Measurements from ENCODE around the gene CAMTA1.

CAMTA1 gene

DNA sequence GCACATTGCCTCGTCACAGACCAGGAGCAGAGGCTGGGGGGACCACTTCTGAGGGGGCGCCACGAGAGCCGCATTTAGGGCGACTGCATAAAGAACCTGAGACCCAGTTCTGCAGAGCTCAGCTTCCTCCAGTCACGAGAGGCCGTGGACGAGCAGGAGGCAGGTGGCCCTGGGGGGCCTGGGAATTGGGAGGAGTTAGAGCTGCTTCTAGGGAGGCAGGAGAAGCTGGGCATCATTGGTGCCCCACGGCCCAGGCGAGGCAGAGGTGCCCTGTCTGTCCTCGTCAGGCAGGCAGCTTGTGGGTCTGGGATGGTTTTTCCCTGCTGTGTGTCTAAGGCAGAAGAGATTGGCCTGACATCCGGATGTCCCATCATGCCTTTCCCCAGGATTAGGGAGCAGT lies 389.3 kb downstream of the CAMTA1 start:
- Histone ChIP-seq H3K36me3 (replicated peaks; ENCODE audit: insufficient read depth, low read length) (no peaks in the 10 kb centered on the region), H3K9me2 (replicated peaks; ENCODE audit: insufficient read depth, low read length) (no peaks in the 10 kb centered on the region), H3K79me2 (ENCODE audit: low read length) (no peaks in the 10 kb centered on the region), H3K9me3 (replicated peaks; ENCODE audit: insufficient read depth, low read length) (no peaks in the 10 kb centered on the region), H3K4me1 (ENCODE audit: low read length) (no peaks in the 10 kb centered on the region), H3F3A (ENCODE audit: insufficient read depth, low read length) (no peaks in the 10 kb centered on the region), H3K27me3 (replicated peaks; ENCODE audit: insufficient read depth, low read length) (peaks cover 75% of the 10 kb centered on the region), H2AFZ (ENCODE audit: low read length) (no peak overlapping the region), H3K27ac (ENCODE audit: low read length) (no peak overlapping the region), H3K9ac (ENCODE audit: low read length) (no peak overlapping the region), H3K4me2 (ENCODE audit: low read depth, low read length) (no peak overlapping the region), H3K4me3 (ENCODE audit: low read length) (no peak overlapping the region), H4K20me1 (ENCODE audit: insufficient read depth, low read length) (no peaks in the 10 kb centered on the region)
- no peak for DNase-seq
- TF ChIP-seq, protein P1, sequence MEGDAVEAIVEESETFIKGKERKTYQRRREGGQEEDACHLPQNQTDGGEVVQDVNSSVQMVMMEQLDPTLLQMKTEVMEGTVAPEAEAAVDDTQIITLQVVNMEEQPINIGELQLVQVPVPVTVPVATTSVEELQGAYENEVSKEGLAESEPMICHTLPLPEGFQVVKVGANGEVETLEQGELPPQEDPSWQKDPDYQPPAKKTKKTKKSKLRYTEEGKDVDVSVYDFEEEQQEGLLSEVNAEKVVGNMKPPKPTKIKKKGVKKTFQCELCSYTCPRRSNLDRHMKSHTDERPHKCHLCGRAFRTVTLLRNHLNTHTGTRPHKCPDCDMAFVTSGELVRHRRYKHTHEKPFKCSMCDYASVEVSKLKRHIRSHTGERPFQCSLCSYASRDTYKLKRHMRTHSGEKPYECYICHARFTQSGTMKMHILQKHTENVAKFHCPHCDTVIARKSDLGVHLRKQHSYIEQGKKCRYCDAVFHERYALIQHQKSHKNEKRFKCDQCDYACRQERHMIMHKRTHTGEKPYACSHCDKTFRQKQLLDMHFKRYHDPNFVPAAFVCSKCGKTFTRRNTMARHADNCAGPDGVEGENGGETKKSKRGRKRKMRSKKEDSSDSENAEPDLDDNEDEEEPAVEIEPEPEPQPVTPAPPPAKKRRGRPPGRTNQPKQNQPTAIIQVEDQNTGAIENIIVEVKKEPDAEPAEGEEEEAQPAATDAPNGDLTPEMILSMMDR (IDR thresholded peaks at IDR 0.05; ENCODE audit: low read length) = no peak
- TF ChIP-seq EZH2phosphoT487 (IDR thresholded peaks at IDR 0.05; ENCODE audit: low read length) (no peak), EZH2 (optimal IDR thresholded peaks at IDR 0.05; ENCODE audit: low read depth, low read length) (no peak)

DNA sequence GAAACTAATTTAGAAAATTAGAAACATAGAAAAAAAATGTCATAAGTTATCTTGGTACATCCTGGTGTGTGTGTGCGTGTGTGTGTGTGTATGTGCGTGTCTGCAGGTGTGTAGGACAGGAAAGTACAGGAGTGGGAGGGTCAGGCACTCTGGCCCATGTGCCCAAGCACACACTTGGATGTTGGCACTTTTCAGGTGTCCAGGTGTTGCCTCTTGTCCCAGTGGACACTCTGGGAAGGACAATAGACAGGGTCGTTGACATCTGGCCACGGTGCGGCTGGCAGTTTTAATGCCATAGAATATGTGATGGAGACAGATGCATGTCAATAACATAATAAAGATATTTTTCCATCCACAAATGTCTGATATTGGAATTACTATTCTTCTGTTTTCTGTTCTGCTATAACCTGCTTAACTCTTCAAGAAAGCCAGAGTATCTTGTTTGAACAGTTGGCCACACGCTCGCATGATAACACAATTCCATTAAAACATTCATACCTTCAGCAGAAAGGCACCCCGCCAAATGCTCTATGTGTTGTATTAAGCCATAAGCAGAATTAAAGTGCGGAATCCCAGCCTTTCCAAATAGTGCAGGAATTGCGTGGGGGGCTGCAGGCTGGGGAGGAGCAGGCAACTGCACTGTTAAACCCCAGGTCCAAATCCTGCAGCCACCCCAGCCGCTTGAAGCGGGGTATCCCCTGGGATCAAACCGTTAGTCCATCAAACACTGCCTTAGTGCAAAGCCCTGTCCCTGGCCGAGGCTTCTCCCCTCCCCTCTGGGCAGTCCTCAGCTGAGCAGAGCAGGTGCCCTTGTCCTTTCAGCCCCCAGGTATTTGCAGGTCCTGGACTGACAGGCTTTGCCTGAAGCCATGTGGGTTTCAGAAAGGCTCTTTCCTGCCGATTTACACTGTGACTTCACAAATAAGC lies 390.0 kb downstream of the CAMTA1 start:
- H3K9ac ChIP-seq (ENCODE audit: low read length) = no peak overlapping the region
- no peaks in the 10 kb centered on the region for H3K4me1 ChIP-seq (ENCODE audit: low read length)

DNA sequence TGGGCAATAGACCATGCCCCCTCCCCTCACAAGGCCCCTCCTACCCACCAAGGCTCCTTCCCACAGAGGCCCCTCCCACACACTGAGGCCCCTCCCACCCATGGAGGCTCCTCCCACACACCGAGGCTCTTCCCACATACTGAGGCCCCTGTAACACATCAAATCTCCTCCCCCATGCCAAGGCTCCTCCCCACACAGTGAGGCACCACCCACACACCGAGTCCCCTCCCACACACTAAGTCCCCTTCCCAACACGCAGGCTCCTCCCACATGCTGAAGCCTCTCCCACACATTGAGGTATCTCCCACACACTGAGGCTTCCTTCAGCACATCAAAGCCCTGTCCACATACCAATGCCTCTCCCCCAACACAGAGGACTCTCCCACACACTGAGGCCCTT lies 391.8 kb downstream of the CAMTA1 start:
- no peak overlapping the region for H3K9ac ChIP-seq (ENCODE audit: low read length)
- no peaks in the 10 kb centered on the region for H3K36me3 ChIP-seq (replicated peaks; ENCODE audit: insufficient read depth, low read length)
- no peak overlapping the region for H3K4me3 ChIP-seq (ENCODE audit: low read length)
- H3K4me1 ChIP-seq (ENCODE audit: low read length) = no peaks in the 10 kb centered on the region
- DNase-seq = no peak
- H3K9me3 ChIP-seq (replicated peaks; ENCODE audit: insufficient read depth, low read length) = no peaks in the 10 kb centered on the region
- H3K27me3 ChIP-seq (replicated peaks; ENCODE audit: insufficient read depth, low read length) = peaks cover 73% of the 10 kb centered on the region
- H3K79me2 ChIP-seq (ENCODE audit: low read length) = no peaks in the 10 kb centered on the region
- TF ChIP-seq EZH2 (optimal IDR thresholded peaks at IDR 0.05; ENCODE audit: low read depth, low read length) (no peak), EZH2phosphoT487 (IDR thresholded peaks at IDR 0.05; ENCODE audit: low read length) (no peak)
- TF ChIP-seq, protein P1 (IDR thresholded peaks at IDR 0.05; ENCODE audit: low read length) = no peak
- no peak overlapping the region for H2AFZ ChIP-seq (ENCODE audit: low read length)
- H4K20me1 ChIP-seq (ENCODE audit: insufficient read depth, low read length) = no peaks in the 10 kb centered on the region
- no peaks in the 10 kb centered on the region for H3F3A ChIP-seq (ENCODE audit: insufficient read depth, low read length)
- no peak overlapping the region for H3K27ac ChIP-seq (ENCODE audit: low read length)
- H3K9me2 ChIP-seq (replicated peaks; ENCODE audit: insufficient read depth, low read length) = no peaks in the 10 kb centered on the region
- no peak overlapping the region for H3K4me2 ChIP-seq (ENCODE audit: low read depth, low read length)

More for the DNA sequence above, 390.0 kb downstream of the CAMTA1 start:
- H2AFZ ChIP-seq (ENCODE audit: low read length) = no peak overlapping the region
- H3K79me2 ChIP-seq (ENCODE audit: low read length) = no peaks in the 10 kb centered on the region
- no peak overlapping the region for H3K4me2 ChIP-seq (ENCODE audit: low read depth, low read length)
- no peaks in the 10 kb centered on the region for H3K9me3 ChIP-seq (replicated peaks; ENCODE audit: insufficient read depth, low read length)
- H3F3A ChIP-seq (ENCODE audit: insufficient read depth, low read length) = no peaks in the 10 kb centered on the region
- H4K20me1 ChIP-seq (ENCODE audit: insufficient read depth, low read length) = no peaks in the 10 kb centered on the region
- no peak overlapping the region for H3K4me3 ChIP-seq (ENCODE audit: low read length)
- TF ChIP-seq EZH2phosphoT487 (IDR thresholded peaks at IDR 0.05; ENCODE audit: low read length) = no peak
- TF ChIP-seq, protein P1 (IDR thresholded peaks at IDR 0.05; ENCODE audit: low read length) = no peak
- no peak for TF ChIP-seq EZH2 (optimal IDR thresholded peaks at IDR 0.05; ENCODE audit: low read depth, low read length)
- H3K9me2 ChIP-seq (replicated peaks; ENCODE audit: insufficient read depth, low read length) = no peaks in the 10 kb centered on the region
- no peak for DNase-seq
- H3K27me3 ChIP-seq (replicated peaks; ENCODE audit: insufficient read depth, low read length) = peaks cover 75% of the 10 kb centered on the region
- no peaks in the 10 kb centered on the region for H3K36me3 ChIP-seq (replicated peaks; ENCODE audit: insufficient read depth, low read length)
- no peak overlapping the region for H3K27ac ChIP-seq (ENCODE audit: low read length)
